HG03439 (cell line): ENCODE data around the gene TMA16.
A peak's percentile ranks its signal among the peaks of the same experiment; 100 is the strongest.
"Not testable (repeated sequence)": the region's sequence is repeated elsewhere in the genome, so short reads cannot be mapped to it uniquely, and the experiment has no call there.

ENCODE experiments used
- ATAC-seq: cut with Tn5 transposase; IDR thresholded peaks from one replicate; pipeline ENCODE4 v1.9.1; 2021; ENCODE audit warnings: mild to moderate bottlenecking, moderate library complexity; ENCODE audit not compliant: unreplicated experiment

Gene TMA16

DNA sequence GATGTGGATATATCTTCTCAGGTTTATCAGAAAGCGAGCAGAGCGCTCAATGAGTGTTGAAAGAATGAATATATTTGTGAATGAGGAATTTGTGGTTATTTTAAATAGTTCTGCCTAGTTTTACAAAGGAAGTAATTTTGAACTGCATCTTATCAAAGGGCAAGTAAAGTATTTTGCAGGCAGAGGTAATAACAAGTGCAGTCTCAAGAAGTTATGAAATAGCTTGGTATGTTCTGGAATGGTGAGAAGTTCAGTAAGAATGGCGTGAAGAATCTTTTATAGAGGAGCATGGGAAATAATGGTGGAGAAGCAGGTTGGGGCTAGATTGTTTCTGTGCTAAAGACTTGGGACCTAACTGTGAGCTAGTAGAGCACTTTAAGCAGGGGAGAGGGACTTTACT lies 10.9 kb downstream of the TMA16 start:
- ATAC-seq: no peak

DNA sequence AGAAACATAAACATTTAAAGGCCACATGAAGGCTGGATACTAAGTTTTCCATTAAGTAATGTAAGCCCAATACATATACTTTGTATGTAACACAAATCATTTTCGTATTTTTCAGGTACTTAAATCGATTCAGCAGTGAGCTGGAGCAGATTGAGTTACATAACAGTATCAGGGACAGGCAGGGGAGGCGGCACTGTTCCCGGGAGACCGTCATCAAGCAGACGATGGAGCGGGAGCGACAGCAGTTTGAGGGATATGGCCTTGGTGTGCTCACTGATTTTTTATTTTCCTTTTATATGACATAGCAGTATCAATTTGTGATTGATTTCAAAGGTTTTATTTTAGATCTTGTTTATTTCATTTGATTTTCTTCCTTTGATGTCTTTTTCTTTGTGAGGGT lies 20.7 kb downstream of the TMA16 start:
- ATAC-seq: no peak

DNA sequence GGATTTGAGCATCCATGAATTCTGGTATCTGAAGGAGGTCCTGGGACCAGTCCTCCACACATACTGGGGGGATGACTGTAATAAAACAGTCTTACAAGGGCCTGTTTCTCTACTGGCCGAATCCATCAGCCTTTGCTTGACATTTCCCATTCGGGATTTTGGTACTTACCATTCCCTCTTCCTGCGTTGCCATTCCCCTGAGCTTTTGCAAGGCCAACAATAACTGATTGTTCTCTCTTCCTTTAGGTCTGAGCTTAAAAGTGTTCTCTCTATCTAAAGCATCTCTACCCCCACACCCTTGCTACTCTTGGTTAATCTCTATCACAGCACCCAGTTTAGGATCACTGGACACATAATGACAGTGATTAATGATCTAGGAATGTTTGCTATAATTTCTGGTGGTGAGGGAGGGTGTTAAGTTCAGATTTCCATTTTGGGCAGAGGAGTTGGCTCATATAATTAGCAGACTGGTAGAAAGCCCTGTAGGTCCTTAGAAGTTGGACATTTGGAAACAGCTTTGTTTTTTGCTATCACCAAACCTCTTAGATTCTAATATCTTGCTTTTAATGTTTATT lies 29.4 kb downstream of the TMA16 start:
- no peak for ATAC-seq

DNA sequence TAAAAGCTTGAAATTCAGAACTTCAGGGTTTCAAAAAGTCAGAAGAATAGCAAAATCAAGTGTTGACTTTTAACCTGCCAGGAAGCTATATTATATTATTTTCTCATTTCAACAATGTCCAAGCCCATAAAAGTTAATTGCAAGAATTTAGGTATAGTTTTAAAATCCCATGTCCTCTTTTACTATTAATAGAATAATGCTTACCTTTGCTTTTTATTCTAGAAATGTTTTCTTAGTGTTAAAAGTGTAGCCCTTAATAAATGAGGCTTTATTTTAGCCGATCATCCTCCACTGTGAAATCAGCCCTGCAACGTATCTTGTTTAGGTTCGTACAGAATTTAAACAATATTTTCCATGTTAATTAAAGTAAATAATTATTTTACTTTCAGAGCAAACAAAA lies 31.5 kb downstream of the TMA16 start:
- no peak for ATAC-seq

DNA sequence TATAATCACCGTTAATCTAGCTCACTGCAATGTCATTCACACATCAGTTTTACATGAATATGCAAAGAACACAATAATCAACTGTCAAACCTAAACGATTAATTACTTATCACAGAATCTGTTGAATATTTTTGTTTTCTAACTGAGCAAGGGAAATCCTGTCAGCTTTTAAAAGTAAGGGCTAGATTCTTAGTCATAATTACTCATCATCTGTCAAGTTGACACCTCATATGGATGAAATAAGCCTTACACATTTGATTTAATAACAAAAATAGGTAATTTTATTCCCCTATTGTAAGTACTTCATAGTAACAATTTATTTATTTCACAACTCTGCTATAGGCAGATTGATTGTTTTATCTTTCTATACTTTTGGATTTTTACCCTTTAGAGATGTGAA lies 32.7 kb downstream of the TMA16 start:
- no peak for ATAC-seq

DNA sequence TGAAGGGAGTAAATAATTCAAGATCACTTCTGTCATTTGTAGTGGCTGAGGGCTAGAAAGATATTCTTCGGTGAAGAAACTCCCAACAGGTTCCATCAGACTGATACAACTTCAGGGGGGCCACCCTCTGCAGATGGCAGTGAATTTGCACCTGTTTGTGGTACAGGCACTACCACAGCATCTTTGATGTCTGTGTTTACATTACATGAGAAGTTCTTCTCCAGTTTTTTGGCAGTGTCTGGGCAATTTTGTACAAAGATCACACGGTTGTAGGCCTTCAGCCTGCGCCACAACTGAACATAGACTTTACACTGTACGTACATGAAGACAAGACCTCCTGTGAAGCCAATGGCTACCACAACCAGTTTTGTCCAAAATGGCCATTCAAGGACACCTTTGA lies 34.2 kb downstream of the TMA16 start:
- ATAC-seq: no peak

DNA sequence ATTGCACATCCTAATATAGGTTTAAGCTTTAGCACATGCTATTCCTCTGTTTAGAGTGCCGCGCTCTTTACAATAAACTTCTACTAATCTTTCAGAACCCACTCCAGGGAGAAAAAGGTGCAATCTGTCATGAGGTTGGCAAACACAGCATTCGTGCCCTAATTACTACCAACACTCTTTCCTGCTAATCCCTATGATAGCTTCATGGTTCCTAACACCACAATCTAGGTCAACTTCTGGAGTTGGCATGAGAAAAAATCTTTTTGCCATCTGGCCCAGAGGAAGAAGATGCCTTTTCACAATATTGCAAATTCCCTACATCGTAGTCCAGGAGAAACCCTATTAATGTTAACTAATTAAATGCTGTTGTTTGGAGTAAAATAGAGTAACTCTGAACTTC lies 39.6 kb downstream of the TMA16 start:
- no peak for ATAC-seq

DNA sequence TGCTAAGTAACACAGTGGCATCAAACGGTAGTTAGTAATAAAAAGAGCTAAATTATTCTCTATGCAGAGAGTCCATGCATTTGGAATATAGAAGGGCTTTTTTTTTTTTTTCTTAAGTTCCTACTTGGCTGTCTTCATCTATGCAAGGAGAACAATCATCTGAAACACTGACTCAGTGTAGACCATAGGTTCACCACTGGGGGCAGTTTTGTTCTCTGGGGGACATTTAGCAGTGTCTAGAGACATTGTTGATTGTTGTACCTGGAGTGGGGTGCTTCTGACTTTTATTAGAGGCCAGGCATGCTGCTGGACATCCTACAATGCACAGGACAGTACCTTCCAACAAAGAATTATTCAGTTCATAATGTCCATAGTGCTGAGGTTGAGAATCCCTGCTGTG lies 41.2 kb downstream of the TMA16 start:
- ATAC-seq: no peak

DNA sequence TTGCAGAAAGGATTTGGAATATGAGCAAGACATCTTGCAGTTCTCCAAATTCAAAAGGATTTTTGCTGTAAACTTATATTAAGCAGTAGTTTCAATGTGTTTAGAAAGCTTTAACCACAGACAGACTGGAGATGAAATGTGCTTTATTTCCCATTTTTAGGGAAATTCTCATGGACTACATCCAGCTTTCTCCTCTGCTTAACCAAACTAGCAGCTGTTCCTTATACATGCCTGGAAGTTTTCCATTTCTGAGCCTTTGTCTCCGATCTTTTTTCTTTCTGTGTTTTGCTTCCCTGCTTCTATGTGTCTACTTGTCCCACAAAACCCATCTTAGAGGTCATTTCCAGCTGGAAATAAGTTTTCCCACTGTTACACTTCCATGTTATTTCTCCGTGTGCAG lies 41.6 kb downstream of the TMA16 start:
- ATAC-seq: no peak

DNA sequence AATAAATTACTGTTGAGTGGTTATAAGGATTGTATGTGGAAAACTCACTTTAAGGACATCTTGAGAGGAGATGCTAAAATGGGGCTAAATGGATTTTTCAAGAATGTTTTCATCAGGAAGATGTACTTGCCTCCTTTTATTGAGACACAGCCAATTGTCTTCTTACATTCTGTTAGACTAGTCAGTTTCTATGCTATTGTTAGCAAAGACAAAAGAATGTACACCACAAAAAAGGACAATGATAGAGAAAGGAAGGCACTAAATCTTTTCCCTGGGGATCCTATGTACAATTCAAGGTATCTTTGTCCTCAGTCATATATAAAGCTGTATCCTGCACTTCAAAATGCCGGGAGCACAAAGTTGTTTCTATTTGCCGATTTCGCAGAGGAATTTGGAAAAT lies 42.6 kb downstream of the TMA16 start:
- ATAC-seq: no peak

DNA sequence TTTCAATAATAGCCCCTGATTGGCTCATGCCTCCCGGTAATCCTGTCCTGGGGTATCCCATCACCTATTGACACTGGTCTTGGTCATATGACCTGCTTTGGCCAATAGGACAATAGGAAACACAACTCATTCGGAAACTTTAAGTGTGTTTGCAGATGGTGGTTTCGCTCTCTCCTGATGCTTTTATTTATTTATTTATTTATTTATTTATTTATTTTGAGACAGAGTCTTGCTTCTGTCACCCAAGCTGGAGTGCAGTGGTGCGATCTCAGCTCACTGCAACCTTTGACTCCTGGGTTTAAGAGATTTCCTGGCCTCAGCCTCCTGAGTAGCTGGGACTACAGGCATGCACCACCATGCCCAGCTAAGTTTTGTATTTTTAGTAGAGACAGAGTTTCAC lies 44.3 kb downstream of the TMA16 start:
- not testable (repeated sequence) for ATAC-seq

DNA sequence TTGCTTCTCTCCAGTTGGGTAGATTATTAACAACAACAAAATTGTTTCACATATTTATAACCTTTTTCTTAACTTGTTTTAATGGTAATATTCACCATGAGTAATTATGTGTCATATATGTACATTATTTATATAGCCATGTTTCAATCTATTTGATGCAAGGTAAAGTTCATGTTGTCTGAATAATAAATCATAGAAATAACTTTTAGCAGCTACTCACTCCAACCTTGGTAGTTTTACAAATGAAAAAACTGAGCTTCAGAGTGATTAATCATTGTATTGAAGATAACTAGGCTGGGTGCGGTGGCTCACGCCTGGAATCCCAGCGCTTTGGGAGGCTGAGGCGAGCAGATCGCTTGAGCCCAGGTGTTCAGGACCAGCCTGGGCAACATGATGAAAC lies 46.0 kb downstream of the TMA16 start:
- ATAC-seq: no peak

DNA sequence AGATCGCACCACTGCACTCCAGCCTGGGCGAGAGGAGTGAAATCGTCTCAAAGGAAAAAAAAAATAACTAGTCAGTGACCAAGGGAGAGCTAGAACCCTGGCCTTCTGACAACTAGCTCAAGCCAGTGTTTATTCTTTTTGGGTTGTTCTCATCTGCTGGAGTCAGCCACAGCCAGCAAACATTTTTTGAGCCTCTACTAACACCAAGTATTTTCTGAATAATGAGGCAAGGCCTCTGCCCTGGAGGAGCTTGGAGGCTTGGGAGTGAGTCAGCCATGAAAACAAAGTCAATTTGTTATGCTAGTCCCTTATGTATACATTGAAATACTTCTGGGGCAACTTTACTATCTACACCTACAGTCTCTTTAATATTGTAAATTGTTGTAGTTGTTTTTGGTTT lies 46.5 kb downstream of the TMA16 start:
- ATAC-seq: no peak

DNA sequence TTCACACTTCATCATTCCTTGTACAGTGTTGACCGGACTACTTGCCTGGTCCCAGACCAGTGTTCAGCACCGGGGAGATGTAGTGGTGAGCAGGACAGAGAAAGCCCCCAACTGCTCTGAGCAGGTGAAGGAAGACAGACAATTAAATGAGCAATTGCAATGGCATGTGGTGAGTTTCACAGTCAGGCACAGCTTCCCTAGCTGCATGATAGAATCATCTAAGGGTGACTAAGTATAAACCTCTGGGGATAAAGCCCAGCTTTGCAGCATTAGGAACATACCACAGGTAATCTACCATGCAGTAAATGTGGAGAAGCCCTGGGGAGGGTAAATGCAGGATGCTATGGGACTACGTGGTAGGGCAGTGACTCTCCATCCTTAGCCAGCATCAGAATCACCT lies 47.8 kb downstream of the TMA16 start:
- ATAC-seq: no peak

DNA sequence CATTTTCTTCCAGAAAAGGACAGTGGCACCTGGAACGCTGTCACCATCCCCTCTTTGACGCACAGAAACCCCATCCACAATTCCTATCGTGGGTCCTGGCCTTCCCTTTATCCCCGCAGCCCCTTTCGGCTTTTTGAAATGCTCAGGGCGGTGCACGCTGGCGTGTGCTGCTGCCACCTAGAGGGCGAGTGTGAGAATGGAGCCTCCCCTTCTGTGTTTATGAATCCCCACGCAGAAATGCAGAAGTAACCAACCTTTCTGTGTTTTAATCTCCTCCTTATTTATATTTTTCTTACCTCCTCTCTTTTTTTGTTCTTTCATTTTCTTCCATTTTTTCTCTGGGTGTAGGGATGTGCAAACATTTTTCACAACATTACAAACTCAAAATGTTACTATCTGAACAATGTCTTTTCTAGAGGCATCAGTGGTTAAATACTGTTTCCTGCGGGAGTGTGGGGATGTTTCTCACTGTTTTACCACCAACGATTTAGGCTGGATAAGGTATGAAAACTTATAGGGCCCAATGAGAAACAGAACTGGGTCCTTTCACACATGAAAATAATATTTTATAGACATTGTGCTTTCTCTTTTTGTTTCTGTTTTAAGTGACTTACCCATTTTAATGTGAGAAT lies 50.0 kb downstream of the TMA16 start:
- peak; percentile 81 for ATAC-seq

DNA sequence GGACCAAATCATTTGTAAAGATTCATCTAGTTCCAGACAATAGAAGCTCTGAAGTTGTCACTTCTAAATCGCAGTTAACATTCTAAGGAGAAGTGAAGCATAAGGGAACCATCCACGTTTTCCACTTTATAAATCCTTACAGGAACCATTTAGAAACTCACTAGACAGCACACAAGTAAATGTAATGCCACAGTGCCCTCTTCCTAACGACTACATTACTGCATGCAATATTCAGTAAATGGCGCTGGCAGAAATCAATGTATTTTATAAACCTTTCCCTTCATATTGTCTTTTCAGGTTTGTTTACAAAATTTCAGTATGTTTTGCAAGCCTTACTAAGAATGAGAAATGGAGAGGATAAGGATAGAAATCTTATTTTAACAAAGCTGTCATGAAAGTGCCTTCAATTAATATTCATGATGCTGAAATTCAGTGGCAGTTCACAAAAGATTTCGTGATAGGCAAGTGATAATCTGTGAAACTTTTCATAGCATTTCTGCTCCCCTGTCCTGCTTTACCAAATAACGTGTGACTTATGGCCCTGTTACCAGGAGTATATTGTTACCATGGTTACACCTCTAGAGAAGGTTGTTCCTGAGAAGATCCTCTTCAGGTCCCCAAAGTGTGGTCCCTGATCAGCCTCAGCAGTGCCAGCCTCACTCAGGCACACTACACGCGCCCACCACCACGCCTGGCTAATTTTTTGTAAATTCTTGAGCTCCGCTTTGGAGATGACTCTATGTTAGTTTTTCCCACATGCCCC lies 54.2 kb downstream of the TMA16 start:
- peak; percentile 35 for ATAC-seq

DNA sequence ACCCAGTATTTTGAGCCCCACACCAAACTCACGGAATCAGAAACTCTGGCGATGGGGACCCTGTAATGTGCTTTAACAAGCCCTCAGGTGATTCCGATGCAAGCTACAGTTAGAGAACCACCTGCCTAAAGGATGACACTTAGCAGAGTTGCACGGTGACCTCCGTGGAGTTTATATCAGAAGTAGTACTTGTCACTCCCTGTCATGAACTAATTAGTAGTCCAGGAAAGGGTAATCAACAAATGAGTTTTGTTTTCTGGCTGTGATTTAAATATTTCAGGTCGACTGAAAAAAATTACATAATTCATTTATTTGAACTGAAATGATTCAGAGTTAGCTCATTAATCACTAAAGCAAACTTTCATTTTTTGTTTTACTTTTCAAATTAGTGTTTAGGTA lies 56.4 kb downstream of the TMA16 start:
- no peak for ATAC-seq

DNA sequence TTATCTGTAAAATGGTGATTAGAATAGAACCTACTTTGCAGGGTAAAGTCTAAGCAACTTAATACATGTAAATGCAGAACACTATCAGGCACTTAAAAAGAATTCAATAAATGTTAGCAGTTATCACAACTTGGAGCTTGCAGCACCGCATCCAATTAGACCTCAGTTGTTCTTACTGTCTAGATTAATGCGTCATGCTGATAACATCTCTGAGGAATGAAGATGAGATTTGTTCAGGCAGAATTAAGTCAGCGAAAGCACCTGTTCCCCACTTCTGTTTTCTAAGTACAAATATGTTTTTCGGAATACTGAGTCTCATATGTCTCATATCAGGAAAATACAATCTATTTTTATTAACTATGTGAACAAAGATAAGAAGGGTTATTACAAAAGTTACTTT lies 58.7 kb downstream of the TMA16 start:
- ATAC-seq: no peak

DNA sequence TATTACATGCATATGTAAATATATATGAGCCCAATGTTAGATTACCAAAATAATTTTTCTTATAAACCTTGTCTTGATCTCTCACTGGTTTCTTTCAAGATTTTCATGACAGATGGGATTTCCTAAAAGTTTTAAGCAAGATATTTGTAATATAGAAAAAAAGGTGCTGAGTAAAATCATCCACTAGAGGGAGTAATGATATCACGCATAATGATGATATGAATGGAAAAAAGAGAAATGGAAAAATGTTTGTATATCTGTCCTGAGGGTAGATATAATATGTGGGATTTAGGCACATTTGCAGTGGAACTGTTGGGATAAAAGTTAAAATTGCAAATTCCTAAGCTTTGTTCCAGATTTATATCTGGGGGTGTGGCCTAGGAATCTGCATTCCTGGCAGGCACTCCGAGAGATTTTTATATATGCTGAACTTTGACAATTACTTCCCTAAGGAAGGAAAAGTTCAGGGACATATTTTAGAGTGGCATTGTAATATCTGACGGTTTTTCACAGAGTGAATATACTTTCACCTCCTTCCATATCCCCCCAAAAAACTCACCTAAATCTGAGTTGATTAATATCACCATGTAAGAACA lies 60.5 kb downstream of the TMA16 start:
- no peak for ATAC-seq

DNA sequence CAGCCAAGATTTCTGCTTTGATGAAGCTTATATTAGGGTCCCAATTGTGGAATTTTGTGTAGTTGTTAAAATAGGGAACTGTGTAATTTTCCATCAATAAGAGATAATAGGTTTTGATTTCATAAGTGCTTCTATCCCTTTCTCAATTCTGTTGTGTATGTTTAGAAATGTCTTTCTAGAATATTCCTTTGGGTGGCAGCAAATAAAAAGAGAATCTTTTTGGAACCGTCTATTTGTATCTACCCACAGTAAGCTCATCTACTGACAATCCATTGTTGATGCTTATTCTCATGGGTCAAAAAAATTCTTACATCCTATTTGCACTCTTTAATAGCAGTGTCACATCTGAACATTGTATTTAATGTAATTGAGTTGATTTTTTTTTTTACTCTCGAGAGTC lies 61.7 kb downstream of the TMA16 start:
- ATAC-seq: no peak

DNA sequence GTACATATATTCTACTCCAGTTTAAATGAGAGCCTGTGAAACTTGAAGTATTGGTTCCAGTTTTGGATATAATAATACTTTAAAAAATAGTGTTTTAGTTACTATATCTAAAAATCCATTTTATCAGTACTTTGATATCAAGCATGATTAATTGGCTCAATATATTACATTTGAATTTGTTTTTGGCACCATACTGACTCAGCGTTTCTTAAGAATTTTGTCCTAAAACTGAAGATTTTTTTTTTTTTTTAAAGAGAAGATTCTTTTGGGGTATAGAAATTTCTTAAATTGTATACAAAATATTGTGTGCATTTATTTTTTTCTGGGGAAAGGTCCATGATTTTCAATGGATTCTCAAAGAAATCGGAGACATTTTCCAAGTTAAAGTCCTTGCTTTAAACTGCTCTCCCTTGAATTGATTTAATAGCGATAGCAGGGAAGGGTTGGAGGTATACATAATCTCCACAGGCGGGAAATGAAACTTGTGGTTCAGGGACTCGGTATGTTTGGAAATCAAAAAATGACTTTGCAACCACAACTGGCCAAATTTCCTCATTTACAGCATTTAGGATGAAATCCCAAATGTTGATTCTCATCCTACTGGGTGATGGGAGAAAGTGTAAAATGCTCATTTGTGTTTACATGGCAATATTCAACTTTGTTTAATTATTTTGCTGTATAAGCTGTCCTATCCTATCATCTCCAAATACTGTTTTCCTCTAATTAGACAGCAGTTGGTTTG lies 62.3 kb downstream of the TMA16 start:
- ATAC-seq: no peak
